ENCODE measurements around the gene PDZD7. TPM values are rescaled to one million over a fixed set of nuclear protein-coding genes. Genes with fewer than 3 reads are reported as not detected.

PDZD7 gene
- total RNA-seq, 2 experiments from 2014 or later: 1.1 to 1.9 TPM

DNA sequence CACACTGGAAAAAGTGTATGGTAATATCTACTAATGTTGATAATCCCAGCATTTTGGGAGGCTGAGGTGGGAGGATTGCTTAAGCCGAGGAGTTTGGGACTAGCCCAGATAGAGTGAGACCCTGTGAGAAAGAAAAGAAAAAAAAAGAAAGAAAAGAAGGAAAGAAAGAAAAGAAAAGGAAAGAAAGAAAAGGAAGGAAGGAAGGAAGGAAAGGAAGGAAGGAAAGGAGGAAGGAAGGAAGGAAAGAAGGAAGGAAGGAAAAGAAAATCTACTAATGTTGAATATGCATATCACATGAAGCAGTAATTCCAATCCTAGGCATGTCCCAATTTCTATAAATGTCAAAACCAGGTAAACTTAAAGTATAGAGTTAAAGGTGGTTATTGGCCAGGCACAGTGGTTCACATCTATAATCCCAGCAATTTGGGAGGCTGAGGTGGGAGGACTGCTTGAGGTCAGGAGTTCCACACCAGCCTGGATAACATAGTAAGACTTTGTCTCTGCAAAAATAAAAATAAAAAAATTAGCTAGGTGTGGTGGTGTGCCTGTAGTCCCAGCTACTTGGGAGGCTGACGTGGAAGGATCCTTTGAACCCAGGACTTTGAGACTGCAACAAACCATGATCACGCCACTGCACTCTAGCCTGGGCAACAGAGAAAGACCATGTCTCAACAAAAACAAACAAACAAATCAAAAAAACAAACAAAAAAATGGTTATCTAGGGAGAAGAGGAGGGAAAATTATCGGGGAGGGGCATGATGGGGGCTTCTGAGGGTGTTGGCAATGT, 25.6 kb upstream of the PDZD7 start:
- Mint-ChIP-seq H3K4me1 (peaks cover 45% of the 10 kb centered on the region), H3K4me3 (no peak overlapping the region), H3K27me3 (no peaks in the 10 kb centered on the region), H3K27ac (no peak overlapping the region), H3K9me3 (no peaks in the 10 kb centered on the region), H3K36me3 (ENCODE audit: low read depth) (peaks cover 22% of the 10 kb centered on the region)
- no peak for DNase-seq
- ChIA-PET POLR2A (no interaction called here), CTCF (interaction anchor here (1.5 to 23.6 kb wide), 4 partner anchors 2 to 85 kb away, joined by 4 to 515 read pairs (median 270); partner anchors contain the start of gene KAZALD1)

DNA sequence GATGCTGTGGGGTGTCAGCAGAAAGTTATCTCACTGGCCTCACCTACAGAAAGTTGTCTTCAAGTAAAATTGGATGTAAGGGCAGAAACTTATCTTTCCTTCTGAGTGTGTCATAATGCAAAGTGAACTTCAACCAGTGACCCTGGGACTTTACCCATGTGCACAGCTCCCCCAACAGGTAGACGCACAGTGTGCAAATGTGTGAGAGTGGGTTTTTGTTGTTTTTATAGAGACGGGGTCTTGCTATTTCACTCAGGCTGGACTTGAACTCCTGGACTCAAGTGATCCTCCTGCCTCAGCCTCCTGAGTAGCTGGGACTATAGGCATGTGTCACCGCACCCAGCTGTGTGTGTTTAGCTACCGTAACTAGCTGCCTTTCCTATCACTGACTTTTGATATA, 24.5 kb upstream of the PDZD7 start:
- peaks cover 48% of the 10 kb centered on the region for H3K4me1 Mint-ChIP-seq
- POLR2A ChIA-PET: interaction anchor here (0.9 kb wide), 1 partner anchor 12 kb away, joined by 3 read pairs; no protein-coding TSS in a partner anchor

DNA sequence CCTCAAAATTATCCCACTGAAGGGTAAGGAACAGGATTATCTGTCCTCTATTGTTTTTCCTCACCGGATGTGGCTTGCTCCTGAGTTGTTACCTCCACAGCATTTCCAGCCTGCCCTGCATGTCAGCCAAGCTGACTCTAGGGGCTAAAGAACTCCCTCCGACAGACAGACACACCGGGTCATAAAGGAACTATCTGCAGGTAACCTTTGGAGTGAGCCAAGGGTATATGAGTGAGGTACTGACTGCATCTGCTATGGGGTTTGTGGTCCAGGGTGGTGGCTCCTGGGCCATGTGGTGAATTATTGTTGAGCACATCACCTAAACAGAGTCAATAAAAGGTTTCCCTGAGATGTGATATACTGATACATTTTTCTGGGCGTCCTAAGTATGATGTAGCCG, 23.9 kb upstream of the PDZD7 start:
- Mint-ChIP-seq H3K4me3 (no peak overlapping the region), H3K27ac (no peak overlapping the region), H3K9me3 (no peaks in the 10 kb centered on the region), H3K27me3 (peaks cover 3% of the 10 kb centered on the region), H3K4me1 (peaks cover 48% of the 10 kb centered on the region), H3K36me3 (ENCODE audit: low read depth) (peaks cover 22% of the 10 kb centered on the region)
- POLR2A ChIA-PET: interaction anchor here (0.9 kb wide), 1 partner anchor 12 kb away, joined by 3 read pairs; no protein-coding TSS in a partner anchor
- no peak for DNase-seq
- CTCF ChIA-PET: interaction anchor here (1.1 to 23.6 kb wide), 4 partner anchors 4 to 87 kb away, joined by 6 to 515 read pairs (median 262); partner anchors contain the start of gene KAZALD1

More for the DNA sequence above, 24.5 kb upstream of the PDZD7 start:
- no peak for DNase-seq
- peaks cover 22% of the 10 kb centered on the region for H3K36me3 Mint-ChIP-seq (ENCODE audit: low read depth)
- no peaks in the 10 kb centered on the region for H3K27me3 Mint-ChIP-seq
- no peak overlapping the region for H3K27ac Mint-ChIP-seq
- H3K4me3 Mint-ChIP-seq: no peak overlapping the region
- no peaks in the 10 kb centered on the region for H3K9me3 Mint-ChIP-seq
- CTCF ChIA-PET: interaction anchor here (1.1 to 23.6 kb wide), 4 partner anchors 3 to 87 kb away, joined by 6 to 515 read pairs (median 262); partner anchors contain the start of gene KAZALD1

DNA sequence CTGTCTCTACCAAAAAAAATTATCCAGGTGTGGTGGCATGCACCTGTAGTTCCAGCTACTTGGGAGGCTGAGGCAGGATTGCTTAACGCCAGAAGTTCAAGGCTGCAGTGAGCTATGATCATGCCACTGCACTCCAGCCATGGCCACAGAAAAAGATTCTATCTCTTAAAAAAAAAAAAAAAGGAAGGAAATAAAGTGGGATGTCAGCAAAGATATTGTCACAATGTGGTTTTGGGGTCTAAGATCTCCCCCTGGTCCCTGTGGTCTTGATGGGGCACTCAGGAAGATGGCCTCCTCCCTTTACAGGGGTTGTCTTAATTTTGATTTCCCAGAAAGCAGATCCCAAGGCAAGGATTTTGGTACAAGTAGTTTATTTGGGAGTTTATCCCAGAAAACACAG, 23.4 kb upstream of the PDZD7 start:
- Mint-ChIP-seq H3K36me3 (ENCODE audit: low read depth) (peaks cover 22% of the 10 kb centered on the region), H3K27me3 (peaks cover 8% of the 10 kb centered on the region), H3K9me3 (no peaks in the 10 kb centered on the region), H3K4me3 (no peak overlapping the region), H3K27ac (no peak overlapping the region), H3K4me1 (peaks cover 45% of the 10 kb centered on the region)
- CTCF ChIA-PET: interaction anchor here (2.4 to 23.6 kb wide), 3 partner anchors 4 to 40 kb away, joined by 8 to 515 read pairs (median 515); partner anchors contain the start of gene KAZALD1
- DNase-seq: no peak
- POLR2A ChIA-PET: interaction anchor here (1.3 kb wide), 1 partner anchor 11 kb away, joined by 3 read pairs; no protein-coding TSS in a partner anchor

DNA sequence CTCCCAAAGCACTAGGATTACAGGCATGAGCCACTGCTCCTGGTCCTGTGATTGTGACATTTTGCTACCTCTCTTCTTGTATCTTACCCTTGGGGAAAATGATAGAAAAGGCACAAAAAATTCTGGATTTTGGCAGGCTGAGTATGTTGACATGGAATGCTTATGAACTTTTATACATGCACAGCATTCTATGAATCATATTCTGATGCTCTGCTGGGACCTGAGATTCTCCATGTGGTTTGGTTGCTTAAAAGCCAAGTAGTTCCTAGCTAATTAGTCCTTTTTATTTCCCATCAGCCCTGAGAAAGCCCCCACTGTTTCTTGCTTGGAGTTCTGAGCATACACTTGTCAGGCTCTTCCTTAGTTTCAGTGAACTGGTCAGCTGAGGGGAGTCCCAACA, 22.6 kb upstream of the PDZD7 start:
- Mint-ChIP-seq H3K27ac (no peak overlapping the region), H3K27me3 (peaks cover 16% of the 10 kb centered on the region), H3K4me1 (peaks cover 42% of the 10 kb centered on the region), H3K9me3 (no peaks in the 10 kb centered on the region), H3K4me3 (no peak overlapping the region), H3K36me3 (ENCODE audit: low read depth) (peaks cover 22% of the 10 kb centered on the region)
- POLR2A ChIA-PET: interaction anchor here (1.3 kb wide), 1 partner anchor 10 kb away, joined by 3 read pairs; no protein-coding TSS in a partner anchor
- no peak for DNase-seq
- CTCF ChIA-PET: interaction anchor here (0.6 to 23.6 kb wide), 4 partner anchors 5 to 61 kb away, joined by 3 to 515 read pairs (median 262); partner anchors contain the start of gene KAZALD1

DNA sequence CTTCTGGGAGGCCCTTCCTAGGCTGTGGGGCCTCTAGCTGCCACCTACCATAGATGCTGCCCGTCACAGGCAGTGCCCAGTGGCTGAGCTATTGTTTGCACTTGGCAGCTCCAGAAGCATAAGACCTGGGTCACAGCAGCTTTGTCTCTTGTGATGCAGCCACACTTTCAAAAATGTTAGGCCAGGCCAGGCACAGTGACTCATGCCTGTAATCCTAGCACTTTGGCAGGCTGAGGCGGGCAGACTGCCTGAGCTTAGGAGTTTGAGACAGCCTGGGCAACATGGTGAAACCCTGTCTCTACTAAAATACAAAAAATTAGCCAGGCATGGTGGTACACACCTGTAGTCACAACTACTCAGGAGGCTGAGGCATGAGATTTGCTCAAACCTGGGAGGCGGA, 21.4 kb upstream of the PDZD7 start:
- ChIA-PET CTCF (interaction anchor here (1.1 to 23.6 kb wide), 6 partner anchors 6 to 90 kb away, joined by 3 to 515 read pairs (median 30); partner anchors contain the start of gene KAZALD1), POLR2A (interaction anchor here (2.0 to 2.8 kb wide), 3 partner anchors 8 to 21 kb away, joined by 8 to 11 read pairs (median 8); partner anchors contain the start of genes PDZD7 and SFXN3)
- no peak overlapping the region for H3K27ac Mint-ChIP-seq
- DNase-seq: no peak
- peaks cover 39% of the 10 kb centered on the region for H3K4me1 Mint-ChIP-seq
- peaks cover 18% of the 10 kb centered on the region for H3K36me3 Mint-ChIP-seq (ENCODE audit: low read depth)
- no peaks in the 10 kb centered on the region for H3K9me3 Mint-ChIP-seq
- no peak overlapping the region for H3K4me3 Mint-ChIP-seq
- peaks cover 29% of the 10 kb centered on the region for H3K27me3 Mint-ChIP-seq

DNA sequence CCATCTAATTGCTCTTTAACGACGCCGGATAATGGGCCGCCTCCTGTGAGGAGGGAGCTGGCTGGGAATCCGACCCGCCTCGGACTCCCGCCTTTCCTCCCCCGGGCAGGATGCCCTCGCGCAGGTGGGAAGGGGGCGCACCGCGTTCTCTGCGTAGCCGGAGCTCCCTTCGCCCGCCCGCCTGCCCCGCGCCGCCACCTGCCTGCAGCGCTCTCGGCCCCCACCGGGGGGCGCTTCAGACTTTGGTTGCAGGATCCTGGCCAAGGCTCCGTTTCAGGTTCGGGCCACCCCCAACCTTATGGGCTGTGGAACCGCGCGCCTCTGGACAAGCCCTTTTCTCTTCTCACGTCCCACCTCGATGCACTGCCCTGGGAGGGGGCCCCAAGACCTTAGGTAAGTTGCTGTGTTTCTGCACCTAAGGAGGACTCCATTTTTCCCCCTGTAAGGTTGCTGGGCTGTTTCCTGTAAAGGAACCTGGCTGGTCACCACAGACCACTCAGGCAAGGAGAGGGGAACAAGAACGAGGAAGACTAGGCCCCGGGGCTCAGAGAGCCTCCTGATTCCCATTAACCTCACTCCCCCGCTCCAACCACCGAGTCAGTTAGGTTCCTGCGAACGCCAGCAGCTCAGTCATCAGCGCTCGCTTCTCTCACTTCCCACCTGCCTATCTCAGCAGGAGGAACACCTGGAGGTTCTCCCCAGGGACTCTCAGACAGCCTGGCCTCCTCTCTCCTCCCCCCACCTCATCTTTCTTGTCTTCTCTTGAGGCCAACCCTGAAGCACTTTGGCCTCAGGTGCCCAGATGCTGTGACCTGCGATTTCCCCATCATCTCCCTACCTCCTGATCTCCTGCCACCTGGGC, 19.5 kb upstream of the PDZD7 start:
- POLR2A ChIA-PET: interaction anchor here (1.0 to 2.8 kb wide), 9 partner anchors 7 to 19 kb away, joined by 3 to 11 read pairs (median 5); partner anchors contain the start of genes KAZALD1, PDZD7 and SFXN3
- Mint-ChIP-seq H3K9me3 (no peaks in the 10 kb centered on the region), H3K27ac (no peak overlapping the region), H3K4me1 (peaks cover 32% of the 10 kb centered on the region), H3K36me3 (ENCODE audit: low read depth) (peaks cover 9% of the 10 kb centered on the region), H3K4me3 (no peak overlapping the region), H3K27me3 (peaks cover 41% of the 10 kb centered on the region)
- peak; percentile 83 for DNase-seq
- CTCF ChIA-PET: interaction anchor here (0.8 to 23.6 kb wide), 25 partner anchors 5 to 519 kb away, joined by 3 to 515 read pairs (median 5); partner anchors contain the start of genes KAZALD1, PDZD7 and SFXN3

DNA sequence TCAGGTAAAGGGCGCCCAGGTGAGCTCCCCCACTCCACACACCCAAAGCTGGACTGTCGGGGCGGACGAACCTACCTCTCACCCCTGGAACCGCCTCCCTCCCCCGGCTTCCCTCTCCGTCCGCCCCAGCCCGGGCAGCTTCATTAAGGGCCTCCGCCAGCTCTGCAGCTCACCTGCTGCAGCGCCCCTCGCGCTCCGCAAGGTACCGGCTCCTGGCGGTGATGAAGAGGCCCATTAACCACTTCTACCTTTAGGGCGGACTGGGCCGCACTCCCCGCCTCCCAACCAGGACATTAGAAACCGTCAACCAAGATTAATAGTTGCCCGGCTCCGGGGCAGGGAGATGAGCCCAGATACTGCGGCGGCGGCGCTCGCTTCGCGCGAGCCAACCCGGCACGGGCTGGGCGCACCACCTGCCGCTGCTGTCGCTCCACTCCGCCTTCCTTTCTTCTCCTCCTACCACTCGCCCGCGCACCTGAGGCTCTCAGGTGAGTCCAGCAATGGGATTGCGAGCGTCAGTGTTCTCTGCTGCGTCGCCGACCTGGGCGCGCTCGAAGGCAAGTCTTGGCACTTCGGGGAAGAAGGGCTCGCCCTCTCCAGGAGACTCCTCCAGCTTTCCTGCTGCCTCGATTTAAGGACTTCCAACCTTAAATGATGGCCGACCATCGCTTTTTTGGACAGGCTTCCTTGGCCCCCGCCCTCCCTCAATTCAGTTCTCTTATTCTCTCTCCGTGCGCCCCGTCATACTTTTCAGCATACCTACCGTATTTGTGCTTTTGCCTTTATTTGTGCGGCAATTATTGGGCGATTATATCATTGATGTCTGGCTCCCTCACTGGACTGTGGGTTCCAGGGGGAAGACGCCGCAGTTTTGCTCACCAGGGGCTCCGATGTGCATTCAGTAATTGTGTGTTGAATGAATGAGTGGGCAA, 17.3 kb upstream of the PDZD7 start:
- no peak for DNase-seq
- Mint-ChIP-seq H3K27ac (no peak overlapping the region), H3K27me3 (peaks cover 48% of the 10 kb centered on the region), H3K9me3 (no peaks in the 10 kb centered on the region), H3K4me1 (peaks cover 23% of the 10 kb centered on the region), H3K36me3 (ENCODE audit: low read depth) (no peaks in the 10 kb centered on the region), H3K4me3 (no peak overlapping the region)
- CTCF ChIA-PET: interaction anchor here (22.6 to 23.6 kb wide), 2 partner anchors 3 to 10 kb away, joined by 515 read pairs; partner anchors contain the start of gene KAZALD1
- POLR2A ChIA-PET: interaction anchor here (1.1 kb wide), 2 partner anchors 17 to 51 kb away, joined by 3 read pairs; partner anchors contain the start of genes PDZD7 and SFXN3

DNA sequence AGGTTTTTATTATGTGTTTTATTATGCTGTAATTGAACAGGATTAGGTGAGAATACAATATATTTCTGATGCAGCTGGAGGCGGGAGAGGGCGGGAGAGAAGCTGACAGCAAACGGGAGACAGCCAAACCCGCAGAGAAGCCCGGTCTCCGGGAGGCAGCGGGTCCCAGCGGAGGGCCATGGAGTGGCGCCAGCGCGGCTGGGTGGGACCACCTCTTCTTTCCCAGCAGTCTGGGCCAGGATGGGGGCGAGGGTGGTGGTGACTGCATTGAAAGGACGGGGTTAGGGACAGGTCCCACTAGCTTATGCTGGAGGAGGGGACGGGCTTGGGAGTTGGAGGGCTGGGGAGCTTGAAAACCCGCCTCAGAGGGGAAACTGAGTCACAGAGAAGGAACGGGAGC, 16.3 kb upstream of the PDZD7 start:
- ChIA-PET CTCF (interaction anchor here (1.7 to 23.6 kb wide), 3 partner anchors 2 to 28 kb away, joined by 6 to 515 read pairs (median 515); partner anchors contain the start of gene KAZALD1), POLR2A (interaction anchor here (1.1 kb wide), 2 partner anchors 16 to 50 kb away, joined by 3 read pairs; partner anchors contain the start of genes PDZD7 and SFXN3)
- Mint-ChIP-seq H3K36me3 (ENCODE audit: low read depth) (no peaks in the 10 kb centered on the region), H3K27ac (no peak overlapping the region), H3K9me3 (no peaks in the 10 kb centered on the region), H3K4me1 (peaks cover 33% of the 10 kb centered on the region), H3K4me3 (no peak overlapping the region), H3K27me3 (peaks cover 50% of the 10 kb centered on the region)
- DNase-seq: no peak

DNA sequence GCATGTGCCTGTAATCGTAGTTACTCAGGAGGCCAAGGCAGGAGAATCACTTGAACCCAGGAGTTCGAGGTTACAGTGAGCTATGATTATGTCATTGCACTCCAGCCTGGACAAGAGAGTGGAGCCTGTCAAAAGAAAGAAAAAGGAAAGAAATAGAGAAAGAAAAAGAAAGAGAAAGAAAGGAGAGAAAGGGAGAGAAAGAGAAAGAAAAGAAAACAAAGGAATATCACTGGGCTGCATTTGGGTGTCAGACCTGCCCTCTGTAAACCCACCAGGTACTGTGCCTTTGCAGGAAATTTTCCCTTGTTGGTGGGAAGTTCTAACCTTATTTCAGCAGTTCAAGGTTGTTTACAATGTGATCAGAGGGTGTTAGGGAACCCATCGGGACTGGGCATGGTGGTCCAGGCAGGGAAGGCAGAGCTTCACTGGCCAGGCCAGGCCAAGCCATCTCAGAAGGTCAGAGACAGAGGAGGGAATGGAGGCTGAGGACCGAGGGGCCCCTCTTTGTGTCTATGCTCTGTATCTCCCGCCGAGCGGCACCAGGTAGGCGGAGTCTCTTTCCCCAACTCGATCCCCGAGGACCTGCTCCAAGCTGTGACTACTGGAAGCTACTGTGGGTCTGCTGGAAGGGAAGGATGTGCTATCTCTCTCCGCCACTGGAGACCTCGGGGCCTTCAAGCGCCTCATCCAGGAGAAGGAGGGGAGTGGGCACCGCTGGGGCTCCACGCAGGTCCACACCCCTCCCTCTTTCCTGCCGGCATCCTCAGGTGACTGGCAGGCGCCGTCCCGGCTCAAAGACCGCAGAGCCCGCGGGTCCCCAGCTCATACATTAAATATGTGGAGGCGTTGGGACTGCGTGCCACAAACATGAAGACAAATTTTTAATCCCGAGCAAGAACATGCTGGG, 15.7 kb upstream of the PDZD7 start:
- Mint-ChIP-seq H3K4me3 (no peak overlapping the region), H3K27me3 (peaks cover 50% of the 10 kb centered on the region), H3K4me1 (peaks cover 40% of the 10 kb centered on the region), H3K27ac (no peak overlapping the region), H3K36me3 (ENCODE audit: low read depth) (no peaks in the 10 kb centered on the region), H3K9me3 (no peaks in the 10 kb centered on the region)
- POLR2A ChIA-PET: interaction anchor here (1.1 to 1.4 kb wide), 2 partner anchors 16 to 49 kb away, joined by 3 read pairs; partner anchors contain the start of genes PDZD7 and SFXN3
- CTCF ChIA-PET: interaction anchor here (1.2 to 23.6 kb wide), 4 partner anchors 2 to 95 kb away, joined by 4 to 515 read pairs (median 260); partner anchors contain the start of gene KAZALD1
- no peak for DNase-seq

Data from activated CD4-positive, alpha-beta memory T cell treated with anti-CD3 and anti-CD28 coated beads, Interleukin-2, amount 10 ng/mL, durations not matched to agents 7 days and 5 days (primary cell).